AG09309 (cell line): ENCODE data around the gene PSD4.

Experiments used
- DNase-seq: peaks from one replicate; pipeline ENCODE4 v3.0.0-alpha.2; 2010; ENCODE audit warnings: low read depth
- H3K4me3 ChIP-seq: 2 replicates; pipeline ENCODE4 v1.5.1; 2011; ENCODE audit warnings: mild to moderate bottlenecking, low read depth, low read length, moderate library complexity; ENCODE audit not compliant: control insufficient read depth
- TF ChIP-seq, protein P1 (sequence below): IDR thresholded peaks from 2 replicates; pipeline ENCODE4 v1.5.1; 2011; ENCODE audit warnings: mild to moderate bottlenecking, low read depth, low read length, inconsistent platforms; ENCODE audit not compliant: insufficient read depth, control insufficient read depth; ENCODE audit errors: missing control alignments

Gene PSD4

DNA sequence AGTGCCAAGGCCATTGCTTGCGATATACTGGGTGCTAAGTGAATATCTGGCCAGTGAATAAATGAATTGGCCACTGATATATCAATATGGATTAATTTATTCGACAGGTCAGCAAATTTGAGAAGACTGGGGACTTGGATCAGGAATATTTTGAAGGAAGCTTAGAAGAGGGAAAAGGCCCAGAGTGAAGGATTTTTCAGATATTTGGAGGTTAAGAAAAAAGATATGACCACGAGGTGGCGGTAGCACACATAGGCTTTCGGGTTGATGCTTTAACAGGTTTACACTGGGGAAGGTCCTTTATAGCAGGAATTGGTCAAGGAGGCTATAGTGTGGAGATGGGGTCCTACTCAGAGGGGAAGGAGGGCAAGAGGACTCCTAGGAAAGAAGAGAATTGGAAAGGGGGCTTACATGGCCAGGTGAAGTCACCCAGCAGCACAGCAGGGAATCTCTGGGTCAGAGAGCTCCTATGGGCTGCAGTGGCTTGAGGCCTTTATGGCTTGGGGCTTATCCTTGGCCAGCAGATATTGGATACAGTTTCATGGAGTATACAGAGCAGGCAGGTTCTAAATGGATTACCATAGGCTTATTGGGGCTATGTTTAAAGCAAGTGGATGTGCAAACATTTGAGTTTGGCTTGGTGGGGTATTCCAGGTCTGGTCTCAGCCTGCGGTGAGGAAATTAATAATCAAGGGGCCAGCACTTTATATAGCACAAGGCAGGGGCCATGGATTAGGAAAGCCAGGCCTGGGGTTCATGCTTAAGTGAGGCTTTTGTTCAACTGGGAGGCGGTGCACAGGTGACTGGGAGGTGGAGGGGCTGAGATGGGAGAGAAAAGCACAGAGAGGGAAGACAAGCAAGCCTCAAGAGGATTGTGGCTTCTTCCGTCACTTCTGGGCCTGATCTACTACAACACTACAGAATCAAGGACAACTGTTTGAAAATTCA, 36.7 kb upstream of the PSD4 start:
- no peak for DNase-seq
- TF ChIP-seq, protein P1, sequence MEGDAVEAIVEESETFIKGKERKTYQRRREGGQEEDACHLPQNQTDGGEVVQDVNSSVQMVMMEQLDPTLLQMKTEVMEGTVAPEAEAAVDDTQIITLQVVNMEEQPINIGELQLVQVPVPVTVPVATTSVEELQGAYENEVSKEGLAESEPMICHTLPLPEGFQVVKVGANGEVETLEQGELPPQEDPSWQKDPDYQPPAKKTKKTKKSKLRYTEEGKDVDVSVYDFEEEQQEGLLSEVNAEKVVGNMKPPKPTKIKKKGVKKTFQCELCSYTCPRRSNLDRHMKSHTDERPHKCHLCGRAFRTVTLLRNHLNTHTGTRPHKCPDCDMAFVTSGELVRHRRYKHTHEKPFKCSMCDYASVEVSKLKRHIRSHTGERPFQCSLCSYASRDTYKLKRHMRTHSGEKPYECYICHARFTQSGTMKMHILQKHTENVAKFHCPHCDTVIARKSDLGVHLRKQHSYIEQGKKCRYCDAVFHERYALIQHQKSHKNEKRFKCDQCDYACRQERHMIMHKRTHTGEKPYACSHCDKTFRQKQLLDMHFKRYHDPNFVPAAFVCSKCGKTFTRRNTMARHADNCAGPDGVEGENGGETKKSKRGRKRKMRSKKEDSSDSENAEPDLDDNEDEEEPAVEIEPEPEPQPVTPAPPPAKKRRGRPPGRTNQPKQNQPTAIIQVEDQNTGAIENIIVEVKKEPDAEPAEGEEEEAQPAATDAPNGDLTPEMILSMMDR: peak; percentile 63
- H3K4me3 ChIP-seq: no peak overlapping the region

DNA sequence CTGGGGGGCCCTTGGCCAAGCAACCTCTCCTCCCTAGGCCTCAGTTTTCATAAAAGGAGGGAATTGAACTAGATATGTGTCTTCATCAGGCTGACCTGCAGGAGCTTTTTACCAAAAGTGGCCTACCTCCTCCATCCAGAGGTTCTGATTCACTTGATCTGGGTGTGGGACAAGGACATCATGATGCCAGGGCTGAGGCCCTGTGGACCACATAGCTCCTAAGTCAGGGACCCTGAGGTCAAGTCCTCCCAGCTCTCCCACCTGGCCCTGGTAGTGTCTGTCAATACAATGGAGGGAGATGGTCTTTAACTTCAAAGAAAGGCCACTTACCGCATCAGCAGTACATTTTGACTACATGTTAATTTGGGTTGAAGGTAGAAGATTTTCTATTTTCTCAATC, 35.9 kb upstream of the PSD4 start:
- DNase-seq: no peak

DNA sequence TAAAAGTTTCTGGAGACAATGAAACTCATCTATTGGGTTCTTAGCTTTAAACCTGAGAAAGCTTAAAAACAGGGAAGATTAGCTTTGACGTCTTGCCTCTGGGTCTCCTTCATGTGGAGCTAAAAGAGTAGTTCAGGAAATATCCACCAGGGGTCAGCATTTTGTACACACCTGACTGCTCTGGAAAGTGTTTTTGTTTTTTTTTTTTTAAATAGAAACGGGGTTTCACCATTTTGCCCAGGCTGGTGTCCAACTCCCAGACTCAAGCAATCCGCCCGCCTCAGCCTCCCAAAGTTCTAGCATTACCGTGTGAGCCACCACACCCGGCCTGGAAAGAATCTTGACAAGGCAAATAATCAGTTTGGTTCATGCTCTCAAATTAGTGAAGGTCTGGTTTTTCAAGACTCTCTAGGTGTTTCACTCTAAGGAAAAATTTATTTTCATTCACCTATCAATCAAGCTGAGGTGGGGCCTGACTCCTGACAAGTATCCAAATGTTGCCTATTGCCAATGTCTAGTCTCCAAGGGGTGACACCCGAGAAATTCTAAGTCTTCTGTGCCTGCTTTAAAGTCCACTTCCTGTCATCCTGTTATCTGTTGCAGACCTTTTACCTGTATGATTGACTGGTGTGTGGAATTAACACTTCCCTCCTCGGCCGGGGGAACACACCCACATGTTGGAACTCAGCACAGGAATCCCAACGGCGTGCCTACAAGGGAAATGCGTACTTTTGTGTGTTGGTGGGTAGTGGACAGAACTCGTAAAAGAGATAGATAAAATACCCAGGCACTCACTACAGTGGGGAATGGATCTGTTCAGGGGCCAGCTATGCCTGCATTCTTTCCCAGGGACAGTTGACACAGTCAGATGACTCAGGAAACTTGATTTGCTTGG, 35.1 kb upstream of the PSD4 start:
- DNase-seq: peak; percentile 29
- no peak overlapping the region for H3K4me3 ChIP-seq
- TF ChIP-seq, protein P1: peak; percentile 73

More for the DNA sequence above, 35.9 kb upstream of the PSD4 start:
- TF ChIP-seq, protein P1: no peak
- H3K4me3 ChIP-seq: no peak overlapping the region

DNA sequence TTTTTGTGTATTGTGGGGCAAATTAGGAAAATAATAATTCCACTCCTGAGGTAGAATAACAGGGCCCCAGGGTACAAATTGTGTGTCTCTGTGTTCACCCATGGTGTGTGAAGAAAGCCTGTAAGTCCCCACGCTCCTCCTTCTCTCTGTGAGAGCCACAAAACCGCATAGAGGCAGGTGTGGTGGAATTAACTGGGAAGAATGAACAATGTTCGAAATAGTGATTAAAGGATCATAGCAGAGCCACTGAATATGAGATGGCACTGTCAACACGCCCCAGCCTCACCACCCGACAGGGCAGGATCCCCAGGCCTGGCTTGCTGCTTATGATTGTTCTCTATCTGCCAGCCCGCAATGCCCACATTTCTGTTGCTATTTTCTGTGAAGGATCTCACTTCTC, 32.3 kb upstream of the PSD4 start:
- no peak for DNase-seq
- TF ChIP-seq, protein P1: no peak

DNA sequence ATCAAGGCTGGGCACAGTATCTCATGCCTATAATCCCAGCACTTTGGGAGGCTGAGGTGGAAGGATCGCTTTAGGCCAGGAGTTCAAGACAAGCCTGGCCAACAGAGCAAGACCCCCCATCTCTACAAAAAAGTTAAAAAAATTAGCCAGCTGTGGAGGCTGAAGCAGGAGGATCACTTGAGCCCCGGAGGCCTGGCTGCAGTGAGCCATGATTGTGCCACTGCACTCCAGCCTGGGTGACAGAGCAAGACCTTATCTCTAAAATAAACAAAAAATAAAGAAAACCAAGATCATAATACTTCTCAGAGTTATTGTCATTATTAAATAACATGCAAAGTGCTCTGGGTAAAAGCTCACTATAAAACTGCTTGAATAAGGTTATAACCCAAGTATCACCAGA, 31.5 kb upstream of the PSD4 start:
- no peak overlapping the region for H3K4me3 ChIP-seq
- TF ChIP-seq, protein P1: no peak
- DNase-seq: no peak

More for the DNA sequence above, 32.3 kb upstream of the PSD4 start:
- H3K4me3 ChIP-seq: no peak overlapping the region

DNA sequence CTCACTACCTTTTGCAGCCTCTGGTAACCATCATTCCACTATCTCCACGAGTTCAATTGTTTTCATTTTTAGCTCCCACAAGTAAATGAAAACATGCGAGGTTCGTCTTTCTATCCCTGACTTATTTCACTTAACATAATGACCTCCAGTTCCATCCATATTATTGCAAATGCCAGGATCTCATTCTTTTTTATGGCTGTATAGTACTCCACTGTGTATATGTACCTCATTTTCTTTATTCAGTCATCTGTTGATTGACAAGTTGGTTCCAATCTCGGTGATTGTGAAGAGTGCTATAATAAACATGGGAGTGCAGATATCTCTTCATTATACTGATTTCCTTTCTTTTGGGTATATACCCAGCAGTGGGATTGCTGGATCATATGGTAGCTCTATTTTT, 29.5 kb upstream of the PSD4 start:
- DNase-seq: no peak
- TF ChIP-seq, protein P1: no peak
- H3K4me3 ChIP-seq: no peak overlapping the region
